Thyroid gland (tissue), 4 donors: Measurements from ENCODE around the gene TENM3. TPM values are rescaled to one million over a fixed set of nuclear protein-coding genes. Genes with fewer than 3 reads are reported as not detected.
"Not testable (repeated sequence)": the region's sequence is repeated elsewhere in the genome, so short reads cannot be mapped to it uniquely, and the experiment has no call there.

Source experiments
- DNase-seq, 2 donors: peaks; one replicate each; pipeline ENCODE4 v3.0.0-alpha.2; 2019
- H3K27ac ChIP-seq, 3 donors: fragments of 200-600 bp; sonication (generic); 1 replicate in 2 of 3; 2 replicates in 1 of 3; pipeline ENCODE4 v1.5.1; 2016 to 2019; ENCODE audit warnings: mild to moderate bottlenecking in 1 of 3, moderate library complexity in 1 of 3
- H3K27me3 ChIP-seq: fragments of 200-600 bp; sonication (generic); one replicate; pipeline ENCODE4 v1.5.1; 2019
- H3K36me3 ChIP-seq, 2 donors: fragments of 200-600 bp; sonication (generic); one replicate each; pipeline ENCODE4 v1.5.1; 2016 to 2019
- H3K4me1 ChIP-seq, 2 donors: fragments of 200-600 bp; sonication (generic); one replicate each; pipeline ENCODE4 v1.5.1; 2017 to 2019
- H3K4me3 ChIP-seq, 3 donors: fragments of 200-600 bp; sonication (generic); replicated peaks in 1 of 3; 1 replicate in 2 of 3; 2 replicates in 1 of 3; pipeline ENCODE4 v1.5.1; 2016; ENCODE audit warnings: mild to moderate bottlenecking in 1 of 3
- H3K9me3 ChIP-seq: fragments of 200-600 bp; sonication (generic); one replicate; pipeline ENCODE4 v1.5.1; 2017
- POLR2A ChIP-seq, 2 donors: fragments of 450-650 bp; IDR thresholded peaks; one replicate each; pipeline ENCODE4 v1.6.1; 2017; ENCODE audit warnings: antibody characterized with exemption in 2 of 2, mild to moderate bottlenecking in 2 of 2, moderate library complexity in 1 of 2
- WGBS, 2 donors: methylation state at CpG; one replicate each; pipeline ENCODE4 v1.1.5; 2017; 5-methylcytosine and 5-hydroxymethylcytosine counted together
- intact Hi-C: fragments of 100-400 bp; cut with DNase I; formaldehyde crosslinking; loops from one replicate; pipeline ENCODE4 v1.15.1; 2023
- total RNA-seq, 4 donors: library from RNA; depleted of rRNA; stranded (reverse); fragments of >200 nt; gene quantifications; one replicate each; pipeline ENCODE4 v1.2.3, GENCODE V29; 2016
- TF ChIP-seq, protein P1 (sequence below), 6 experiments: fragments of 200-600 bp in 3 of 6; fragments of 450-650 bp in 3 of 6; sonication (generic) in 3 of 6; IDR thresholded peaks; one replicate each; pipeline ENCODE4 v1.5.1; 2016 to 2019; ENCODE audit warnings: antibody characterized with exemption in 6 of 6, mild to moderate bottlenecking in 2 of 6, inconsistent platforms in 1 of 6, moderate library complexity in 1 of 6

The TENM3 gene
- total RNA-seq, 4 donors from 2014 or later = 41.8 to 82.2 (median 68.1) TPM

DNA sequence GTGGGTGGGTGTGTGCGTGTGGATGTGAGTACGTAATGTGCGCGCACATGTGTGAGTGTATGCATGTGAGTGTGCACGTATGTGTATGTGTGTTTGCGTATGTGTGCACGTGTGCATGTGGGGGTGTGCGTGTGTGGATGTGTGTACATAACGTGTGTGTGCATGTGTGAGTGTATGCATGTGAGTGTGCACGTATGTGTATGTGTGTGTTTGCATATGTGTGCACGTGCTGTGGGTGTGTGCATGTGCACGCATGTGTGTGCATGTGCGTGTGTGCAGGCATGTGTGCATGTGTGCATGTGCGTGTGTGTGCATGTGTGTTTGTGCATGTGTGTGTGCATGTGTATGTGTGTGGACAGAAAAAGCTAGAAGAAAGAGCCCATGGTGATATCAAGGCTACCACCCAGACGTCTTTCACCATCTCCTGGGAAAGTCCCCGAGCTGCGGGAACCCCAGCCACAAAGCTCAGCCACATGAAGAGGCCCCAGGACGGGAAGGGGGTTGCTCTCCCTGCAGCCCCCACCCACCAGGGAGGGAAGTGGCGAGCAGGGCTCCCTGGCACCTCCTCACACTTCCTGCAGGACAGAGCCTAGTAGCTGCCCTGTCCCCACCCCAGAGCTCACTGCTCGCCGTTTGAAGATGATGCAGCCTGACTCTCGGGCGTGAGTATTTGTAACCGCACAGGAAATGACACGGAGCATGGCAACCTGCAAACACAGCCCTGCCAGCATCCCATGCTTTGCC is 565.6 kb downstream of the TENM3 start:
- Histone ChIP-seq H3K27me3 (no peaks in the 10 kb centered on the region), H3K4me1 (peaks cover 0 to 7% of the 10 kb centered on the region in 2 donors), H3K27ac (no peak overlapping the region), H3K9me3 (no peaks in the 10 kb centered on the region), H3K4me3 (no peak overlapping the region), H3K36me3 (no peaks in the 10 kb centered on the region)
- intact Hi-C loops = loop anchor here (5.0 to 10.0 kb wide), 2 partner anchors 116 to 327 kb away; no protein-coding TSS in a partner anchor
- DNase-seq = no peak
- TF ChIP-seq, protein P1, sequence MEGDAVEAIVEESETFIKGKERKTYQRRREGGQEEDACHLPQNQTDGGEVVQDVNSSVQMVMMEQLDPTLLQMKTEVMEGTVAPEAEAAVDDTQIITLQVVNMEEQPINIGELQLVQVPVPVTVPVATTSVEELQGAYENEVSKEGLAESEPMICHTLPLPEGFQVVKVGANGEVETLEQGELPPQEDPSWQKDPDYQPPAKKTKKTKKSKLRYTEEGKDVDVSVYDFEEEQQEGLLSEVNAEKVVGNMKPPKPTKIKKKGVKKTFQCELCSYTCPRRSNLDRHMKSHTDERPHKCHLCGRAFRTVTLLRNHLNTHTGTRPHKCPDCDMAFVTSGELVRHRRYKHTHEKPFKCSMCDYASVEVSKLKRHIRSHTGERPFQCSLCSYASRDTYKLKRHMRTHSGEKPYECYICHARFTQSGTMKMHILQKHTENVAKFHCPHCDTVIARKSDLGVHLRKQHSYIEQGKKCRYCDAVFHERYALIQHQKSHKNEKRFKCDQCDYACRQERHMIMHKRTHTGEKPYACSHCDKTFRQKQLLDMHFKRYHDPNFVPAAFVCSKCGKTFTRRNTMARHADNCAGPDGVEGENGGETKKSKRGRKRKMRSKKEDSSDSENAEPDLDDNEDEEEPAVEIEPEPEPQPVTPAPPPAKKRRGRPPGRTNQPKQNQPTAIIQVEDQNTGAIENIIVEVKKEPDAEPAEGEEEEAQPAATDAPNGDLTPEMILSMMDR (IDR thresholded peaks at IDR 0.05) = no peak
- TF ChIP-seq POLR2A (IDR thresholded peaks at IDR 0.05) = no peak
- WGBS, 2 donors = 88 to 95% methylated on average over 21 to 24 of the region's 25 CpGs

DNA sequence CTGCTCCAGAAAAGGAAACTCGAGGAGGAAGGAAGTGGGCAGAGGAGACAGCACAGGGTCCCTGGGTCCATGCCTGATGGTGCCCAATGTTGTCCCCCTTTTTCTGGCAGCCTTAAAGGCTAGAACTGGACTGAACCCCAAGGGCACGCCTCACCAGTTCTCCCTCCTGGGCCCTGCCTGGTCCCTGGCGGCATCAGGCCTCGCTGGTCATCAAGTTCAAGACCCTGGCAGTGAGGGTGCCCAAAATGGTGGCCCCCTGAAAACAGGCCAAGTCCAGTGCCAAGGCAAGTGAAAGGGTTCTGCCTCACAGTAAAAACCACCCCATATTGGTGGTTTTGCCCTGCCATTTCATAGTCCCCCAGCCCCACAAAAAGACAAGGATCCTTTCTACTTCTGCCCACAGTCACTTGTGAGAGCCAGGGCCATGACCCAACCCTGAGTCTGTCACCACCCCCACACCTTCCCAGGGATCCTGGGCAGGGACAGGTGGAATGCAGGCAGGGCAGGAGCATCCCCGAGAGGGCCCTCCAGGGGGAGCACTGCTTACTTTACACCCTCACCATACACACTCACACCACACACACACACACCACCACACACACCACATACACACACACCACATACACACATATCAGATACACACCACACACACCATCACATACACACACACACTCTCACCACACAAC is 566.4 kb downstream of the TENM3 start:
- H3K9me3 ChIP-seq = no peaks in the 10 kb centered on the region
- H3K4me1 ChIP-seq = peaks cover 0 to 7% of the 10 kb centered on the region in 2 donors
- TF ChIP-seq, protein P1 (IDR thresholded peaks at IDR 0.05) = peak in 1 of 6 experiments; percentile 25
- TF ChIP-seq POLR2A (IDR thresholded peaks at IDR 0.05) = no peak
- H3K27ac ChIP-seq = no peak overlapping the region
- H3K27me3 ChIP-seq = no peaks in the 10 kb centered on the region
- H3K4me3 ChIP-seq = no peak overlapping the region
- WGBS, 2 donors = 77 to 95% methylated on average over 4 to 5 of the region's 5 CpGs
- H3K36me3 ChIP-seq = no peaks in the 10 kb centered on the region
- DNase-seq = peak in 1 of 2 donors; percentile 26
- intact Hi-C loops = loop anchor here (5.0 to 10.0 kb wide), 2 partner anchors 115 to 327 kb away; no protein-coding TSS in a partner anchor

DNA sequence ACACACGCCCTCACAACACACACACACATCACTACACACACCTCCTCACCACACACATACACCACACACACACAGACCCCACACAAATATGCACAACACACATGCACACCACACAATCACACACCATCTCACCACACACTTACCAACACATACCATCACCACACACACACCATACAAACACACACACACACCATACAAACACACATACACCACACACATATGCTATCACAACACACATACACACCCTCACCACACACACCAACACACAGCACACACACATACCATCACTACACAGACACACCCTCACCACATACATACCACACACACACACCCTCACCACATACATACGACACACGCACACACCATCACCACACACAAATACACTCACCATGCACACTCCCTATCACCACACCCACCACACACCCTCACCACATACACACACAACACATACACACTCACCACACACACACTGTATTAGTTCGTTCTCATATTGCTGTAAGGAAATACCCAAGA is 567.0 kb downstream of the TENM3 start:
- H3K27me3 ChIP-seq = no peaks in the 10 kb centered on the region
- TF ChIP-seq, protein P1 (IDR thresholded peaks at IDR 0.05) = no peak
- no peak for TF ChIP-seq POLR2A (IDR thresholded peaks at IDR 0.05)
- peaks cover 0 to 7% of the 10 kb centered on the region in 2 donors for H3K4me1 ChIP-seq
- intact Hi-C loops = no loop called here
- H3K36me3 ChIP-seq = no peaks in the 10 kb centered on the region
- H3K9me3 ChIP-seq = no peaks in the 10 kb centered on the region
- H3K27ac ChIP-seq = no peak overlapping the region
- WGBS, 2 donors = 95 to 96% methylated on average over 4 of the region's 4 CpGs
- DNase-seq = no peak
- no peak overlapping the region for H3K4me3 ChIP-seq

DNA sequence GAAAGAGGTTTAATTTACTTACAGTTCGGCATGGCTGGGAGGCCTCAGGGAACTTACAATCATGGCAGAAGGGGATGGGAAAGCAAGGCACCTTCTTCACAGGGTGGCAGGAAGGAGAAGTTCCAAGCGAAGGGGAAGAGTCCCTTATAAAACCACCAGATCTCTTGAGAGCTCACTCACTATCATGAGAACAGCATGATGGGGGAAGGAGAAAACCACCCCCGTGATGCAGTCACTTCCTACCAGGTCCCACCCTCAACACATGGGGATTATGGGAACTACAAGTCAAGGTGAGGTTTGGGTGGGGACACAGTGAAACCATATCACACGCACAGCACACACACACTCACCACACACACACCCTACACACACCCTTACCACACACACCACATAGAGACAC is 569.7 kb downstream of the TENM3 start:
- H3K9me3 ChIP-seq = no peaks in the 10 kb centered on the region
- H3K27ac ChIP-seq = no peak overlapping the region
- H3K4me1 ChIP-seq = no peaks in the 10 kb centered on the region
- no peaks in the 10 kb centered on the region for H3K36me3 ChIP-seq
- no peaks in the 10 kb centered on the region for H3K27me3 ChIP-seq
- 67 to 98% methylated on average over 4 of the region's 4 CpGs for WGBS, 2 donors
- H3K4me3 ChIP-seq = no peak overlapping the region
- DNase-seq = no peak
- intact Hi-C loops = no loop called here
- TF ChIP-seq, protein P1 (IDR thresholded peaks at IDR 0.05) = no peak

DNA sequence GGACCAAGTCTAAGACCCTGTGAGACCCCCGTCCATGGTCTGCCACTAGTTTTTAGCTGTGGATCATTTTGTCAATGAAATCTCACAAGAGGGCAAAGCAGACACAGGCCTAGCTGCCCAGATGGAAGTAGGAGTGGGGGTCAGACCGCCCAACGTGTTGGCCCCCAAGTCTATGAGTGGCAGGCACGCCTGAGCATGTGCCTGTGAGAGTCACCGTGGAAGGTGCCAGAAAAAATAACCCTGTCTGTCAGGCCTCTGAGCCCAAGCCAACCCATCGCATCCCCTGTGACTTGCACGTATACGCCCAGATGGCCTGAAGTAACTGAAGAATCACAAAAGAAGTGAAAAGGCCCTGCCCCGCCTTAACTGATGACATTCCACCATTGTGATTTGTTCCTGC is 570.9 kb downstream of the TENM3 start:
- H3K9me3 ChIP-seq, intact Hi-C loops, H3K27me3 ChIP-seq, H3K4me1 ChIP-seq, H3K27ac ChIP-seq, H3K36me3 ChIP-seq, H3K4me3 ChIP-seq, DNase-seq: not testable (repeated sequence)
- 88 to 94% methylated on average over 9 of the region's 9 CpGs for WGBS, 2 donors
